NT2/D1 (cell line): ENCODE measurements around the gene HOXB6.
A peak's percentile ranks its signal among the peaks of the same experiment; 100 is the strongest.

Source experiments
- DNase-seq: peaks from one replicate; pipeline ENCODE4 v3.0.0-alpha.2; 2011; ENCODE audit warnings: low read depth, low spot score
- H3K27me3 ChIP-seq: 2 replicates; pipeline ENCODE4 v1.6.0; 2011; ENCODE audit warnings: mild to moderate bottlenecking; ENCODE audit not compliant: insufficient read length, insufficient read depth
- H3K36me3 ChIP-seq: 2 replicates; pipeline ENCODE4 v1.6.1; 2011; ENCODE audit warnings: mild to moderate bottlenecking, low read length, mixed read lengths; ENCODE audit not compliant: insufficient read depth, insufficient read length
- H3K4me1 ChIP-seq: 2 replicates; pipeline ENCODE4 v1.5.1; 2011; ENCODE audit not compliant: insufficient read depth, insufficient read length
- H3K4me3 ChIP-seq: 2 replicates; pipeline ENCODE4 v1.5.1; 2011; ENCODE audit warnings: low read depth; ENCODE audit not compliant: insufficient read length
- H3K9ac ChIP-seq: 2 replicates; pipeline ENCODE4 v1.6.0; 2011; ENCODE audit warnings: low read depth; ENCODE audit not compliant: insufficient read length
- H3K9me3 ChIP-seq: 2 replicates; pipeline ENCODE4 v1.5.1; 2011; ENCODE audit warnings: mild to moderate bottlenecking, low read length; ENCODE audit not compliant: insufficient read depth
- SUZ12 ChIP-seq: IDR thresholded peaks from 2 replicates; pipeline ENCODE4 v1.6.1; 2011; ENCODE audit not compliant: insufficient read length, insufficient read depth; ENCODE audit errors: extremely low read depth
- YY1 ChIP-seq: IDR thresholded peaks from 2 replicates; pipeline ENCODE4 v1.6.1; 2011; ENCODE audit not compliant: insufficient read length, insufficient read depth
- ZNF274 ChIP-seq: IDR thresholded peaks from 2 replicates; pipeline ENCODE4 v1.6.1; 2011; ENCODE audit warnings: mild to moderate bottlenecking, low read depth, low read length

The HOXB6 gene

GRCh38 chr17:48561884-48562810 lies 42.6 kb downstream of the HOXB6 start:
- no peak overlapping the region for H3K4me3 ChIP-seq
- DNase-seq: no peak
- peaks cover 8% of the 10 kb centered on the region; the same call in 1 of the 2 replicates for H3K9me3 ChIP-seq
- no peak overlapping the region for H3K9ac ChIP-seq
- peaks cover 100% of the 10 kb centered on the region for H3K27me3 ChIP-seq
- H3K36me3 ChIP-seq: no peaks in the 10 kb centered on the region
- peaks cover 3% of the 10 kb centered on the region for H3K4me1 ChIP-seq
- no peak for TF ChIP-seq SUZ12
- no peak for TF ChIP-seq YY1
- no peak for TF ChIP-seq ZNF274

GRCh38 chr17:48559840-48560817 lies 44.7 kb downstream of the HOXB6 start:
- DNase-seq: no peak
- Histone ChIP-seq H3K36me3 (no peaks in the 10 kb centered on the region), H3K9ac (no peak overlapping the region), H3K4me3 (no peak overlapping the region), H3K27me3 (peaks cover 98% of the 10 kb centered on the region), H3K4me1 (peaks cover 3% of the 10 kb centered on the region), H3K9me3 (no peaks in the 10 kb centered on the region)
- TF ChIP-seq ZNF274 (no peak), SUZ12 (no peak), YY1 (no peak)

- DNase-seq: no peak
- H3K4me1 ChIP-seq: peaks cover 3% of the 10 kb centered on the region
- no peak for TF ChIP-seq ZNF274
- TF ChIP-seq SUZ12: peak; percentile 90
- no peaks in the 10 kb centered on the region for H3K36me3 ChIP-seq
- H3K9ac ChIP-seq: no peak overlapping the region
- no peak overlapping the region for H3K4me3 ChIP-seq
- H3K9me3 ChIP-seq: no peaks in the 10 kb centered on the region
- peaks cover 98% of the 10 kb centered on the region for H3K27me3 ChIP-seq
Measured at GRCh38 chr17:48559122-48559839, 45.5 kb downstream of the HOXB6 start.

GRCh38 chr17:48558831-48559121 lies 46.0 kb downstream of the HOXB6 start:
- no peak for DNase-seq
- H3K4me1 ChIP-seq: peaks cover 3% of the 10 kb centered on the region
- no peak overlapping the region for H3K9ac ChIP-seq
- no peak overlapping the region for H3K4me3 ChIP-seq
- TF ChIP-seq SUZ12 (no peak), ZNF274 (no peak), YY1 (no peak)
- H3K27me3 ChIP-seq: peaks cover 98% of the 10 kb centered on the region
- H3K9me3 ChIP-seq: no peaks in the 10 kb centered on the region
- H3K36me3 ChIP-seq: no peaks in the 10 kb centered on the region

DNA sequence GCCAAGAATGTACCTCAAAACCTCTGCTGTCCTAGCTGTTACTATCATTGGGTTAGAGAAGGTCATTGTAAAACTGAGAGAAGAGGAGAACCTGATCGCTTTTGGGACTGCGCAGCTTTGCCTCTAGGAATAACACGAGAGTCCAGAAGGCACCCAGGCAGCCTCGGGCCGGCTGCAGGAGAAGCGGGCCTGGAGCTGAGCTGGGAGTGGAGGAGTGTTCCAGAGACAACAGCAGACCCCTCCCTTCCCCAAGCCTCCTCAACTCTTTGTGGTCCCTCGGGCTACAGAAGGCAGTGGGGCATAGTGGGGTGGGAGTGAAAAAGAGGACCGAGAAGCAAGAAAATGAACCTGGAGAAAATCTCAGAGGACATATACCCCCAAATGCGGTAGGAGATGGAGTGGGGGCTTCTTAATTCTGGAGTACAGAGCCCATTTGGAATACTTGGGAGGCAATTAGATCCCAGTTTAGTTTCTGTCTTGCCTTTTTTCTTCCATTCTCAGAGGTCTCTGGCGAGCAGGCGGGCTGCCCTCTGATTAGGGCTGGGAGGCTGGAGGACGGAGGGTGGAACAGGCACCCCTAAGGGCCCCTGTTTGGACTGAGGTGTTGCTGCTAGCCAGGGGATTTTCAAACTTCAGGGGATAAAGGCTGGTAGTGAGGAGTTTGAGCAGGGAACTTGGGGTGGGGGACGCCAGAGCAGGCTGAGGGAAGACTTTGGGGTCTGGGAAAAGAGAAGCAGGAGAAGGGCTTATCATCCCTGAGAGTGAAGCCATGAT lies 46.5 kb downstream of the HOXB6 start:
- no peak for TF ChIP-seq ZNF274
- TF ChIP-seq YY1: no peak
- no peak for TF ChIP-seq SUZ12
- H3K4me1 ChIP-seq: peaks cover 3% of the 10 kb centered on the region

DNA sequence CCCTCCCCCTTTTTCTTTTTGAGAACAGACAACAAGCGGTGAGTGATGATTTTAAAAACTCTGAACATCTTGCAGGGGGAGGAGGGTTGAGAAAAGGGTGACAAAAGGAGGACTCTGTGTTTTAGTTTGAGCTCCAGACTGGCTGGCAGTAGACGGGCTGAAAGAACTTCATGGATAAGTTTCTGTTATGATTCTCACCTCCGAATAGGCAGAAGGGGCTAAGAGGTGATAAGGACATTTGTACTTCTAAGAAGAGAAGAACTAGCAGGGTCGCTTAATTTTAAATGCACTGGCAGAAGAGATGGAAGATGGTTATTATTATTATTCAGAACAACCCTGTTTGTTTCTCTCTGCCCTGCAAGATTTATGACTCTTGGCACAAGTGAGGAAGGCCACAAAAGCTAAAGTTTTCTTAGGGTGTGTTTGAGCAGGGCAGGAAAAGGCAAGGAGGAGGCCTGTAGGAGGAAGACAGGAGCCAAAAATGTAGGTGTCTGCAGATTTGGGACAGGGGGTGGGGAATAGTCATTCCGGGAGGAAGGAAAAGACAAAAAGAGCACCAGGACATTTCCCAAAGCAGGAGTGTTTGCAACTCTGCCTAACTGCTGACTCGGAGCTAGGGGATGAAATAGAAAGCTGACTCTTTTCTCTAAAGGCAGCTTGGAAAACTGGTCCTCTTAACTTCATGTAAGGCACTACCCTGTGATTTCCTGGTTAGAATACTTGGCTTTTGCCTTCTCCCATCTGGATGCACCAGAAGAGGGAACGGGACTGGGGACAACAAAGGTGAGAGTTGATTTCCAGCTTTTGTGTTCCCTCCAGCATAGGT lies 48.0 kb downstream of the HOXB6 start:
- Histone ChIP-seq H3K27me3 (peaks cover 98% of the 10 kb centered on the region), H3K9ac (no peak overlapping the region)

More for the DNA sequence above, 46.5 kb downstream of the HOXB6 start:
- H3K36me3 ChIP-seq: no peaks in the 10 kb centered on the region
- no peak overlapping the region for H3K9ac ChIP-seq
- H3K9me3 ChIP-seq: no peaks in the 10 kb centered on the region
- no peak overlapping the region for H3K4me3 ChIP-seq
- peaks cover 98% of the 10 kb centered on the region for H3K27me3 ChIP-seq
- DNase-seq: no peak

More for the DNA sequence above, 48.0 kb downstream of the HOXB6 start:
- peaks cover 7% of the 10 kb centered on the region for H3K4me1 ChIP-seq
- H3K9me3 ChIP-seq: no peaks in the 10 kb centered on the region
- TF ChIP-seq SUZ12: no peak
- TF ChIP-seq ZNF274: no peak
- no peak for TF ChIP-seq YY1
- no peaks in the 10 kb centered on the region for H3K36me3 ChIP-seq
- DNase-seq: no peak
- H3K4me3 ChIP-seq: no peak overlapping the region
